HCT116 (cell line): Measurements from ENCODE around the gene VPS9D1.

Experiments used
- EGR1 ChIP-seq: IDR thresholded peaks from 2 replicates; pipeline ENCODE4 v1.6.1; 2012; ENCODE audit warnings: low read depth
- ELF1 ChIP-seq: IDR thresholded peaks from 2 replicates; pipeline ENCODE4 v1.6.1; 2012; ENCODE audit warnings: low read depth, borderline replicate concordance
- EZH2 ChIP-seq: fragments of 200-600 bp; sonication (generic); IDR thresholded peaks from 2 replicates; pipeline ENCODE4 v1.6.1; 2017; ENCODE audit warnings: antibody characterized with exemption, mixed run types
- EZH2phosphoT487 ChIP-seq: fragments of 200-600 bp; IDR thresholded peaks from 2 replicates; pipeline ENCODE4 v1.6.1; 2018; ENCODE audit warnings: antibody characterized with exemption, borderline replicate concordance
- FOSL1 ChIP-seq: IDR thresholded peaks from 2 replicates; pipeline ENCODE4 v1.6.1; 2012; ENCODE audit warnings: low read depth
- POLR2A ChIP-seq: IDR thresholded peaks from 2 replicates; pipeline ENCODE4 v1.7.0; 2011; ENCODE audit warnings: borderline replicate concordance; ENCODE audit not compliant: insufficient read depth, insufficient read length; ENCODE audit errors: extremely low read depth
- POLR2AphosphoS5 ChIP-seq: IDR thresholded peaks from 2 replicates; pipeline ENCODE4 v1.6.1; 2011; ENCODE audit warnings: mild to moderate bottlenecking, low read depth, low read length, moderate library complexity
- RAD21 ChIP-seq: IDR thresholded peaks from 2 replicates; pipeline ENCODE4 v1.6.1; 2012; ENCODE audit warnings: low read depth, mild to moderate bottlenecking
- SIN3A ChIP-seq: IDR thresholded peaks from 2 replicates; pipeline ENCODE4 v1.6.1; 2012; ENCODE audit warnings: low read depth
- SP1 ChIP-seq: IDR thresholded peaks from 2 replicates; pipeline ENCODE4 v1.6.1; 2012; ENCODE audit warnings: low read depth
- YY1 ChIP-seq: IDR thresholded peaks from 2 replicates; pipeline ENCODE4 v1.6.1; 2011; ENCODE audit warnings: low read length, low read depth, moderate library complexity, mild to moderate bottlenecking; ENCODE audit not compliant: insufficient replicate concordance; ENCODE audit errors: extremely low read depth
- TF ChIP-seq, protein P1 (sequence below), 3 experiments: fragments of 200-600 bp in 1 of 3; sonication (generic) in 1 of 3; IDR thresholded peaks in 2 of 3; conservative IDR thresholded peaks in 1 of 3; 2 replicates each; pipeline ENCODE4 v1.5.1; 2012 to 2017; ENCODE audit warnings: low read depth in 2 of 3, low read length in 2 of 3, antibody characterized with exemption in 1 of 3, borderline replicate concordance in 1 of 3, control low read depth in 1 of 3, mild to moderate bottlenecking in 1 of 3, mixed read lengths in 1 of 3, mixed run types in 1 of 3, moderate library complexity in 1 of 3; ENCODE audit not compliant: insufficient read depth in 1 of 3
- TF ChIP-seq, protein P2 (sequence below): IDR thresholded peaks from 2 replicates; pipeline ENCODE4 v1.6.1; 2012

DNA sequence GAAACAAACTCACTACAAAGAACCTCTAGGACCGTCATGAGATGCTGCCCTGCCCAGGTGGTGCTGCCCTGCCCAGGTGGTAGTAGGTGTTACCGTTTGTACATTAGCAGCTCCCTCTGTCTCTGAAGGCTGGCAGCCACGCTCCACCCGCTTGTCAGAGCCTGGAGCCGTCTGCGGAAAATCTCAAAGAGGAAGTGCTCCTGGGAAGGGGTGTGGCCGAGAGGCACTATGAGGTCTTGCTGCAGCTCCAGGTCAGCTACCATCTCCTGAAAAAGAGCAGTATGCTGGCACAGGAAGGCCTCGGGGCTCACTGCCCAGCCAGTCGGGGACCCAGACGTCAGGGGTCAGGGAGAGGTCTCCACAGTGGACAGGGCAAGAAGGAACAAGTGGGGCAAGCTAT lies 28.9 kb upstream of the VPS9D1 start:
- TF ChIP-seq, protein P1, sequence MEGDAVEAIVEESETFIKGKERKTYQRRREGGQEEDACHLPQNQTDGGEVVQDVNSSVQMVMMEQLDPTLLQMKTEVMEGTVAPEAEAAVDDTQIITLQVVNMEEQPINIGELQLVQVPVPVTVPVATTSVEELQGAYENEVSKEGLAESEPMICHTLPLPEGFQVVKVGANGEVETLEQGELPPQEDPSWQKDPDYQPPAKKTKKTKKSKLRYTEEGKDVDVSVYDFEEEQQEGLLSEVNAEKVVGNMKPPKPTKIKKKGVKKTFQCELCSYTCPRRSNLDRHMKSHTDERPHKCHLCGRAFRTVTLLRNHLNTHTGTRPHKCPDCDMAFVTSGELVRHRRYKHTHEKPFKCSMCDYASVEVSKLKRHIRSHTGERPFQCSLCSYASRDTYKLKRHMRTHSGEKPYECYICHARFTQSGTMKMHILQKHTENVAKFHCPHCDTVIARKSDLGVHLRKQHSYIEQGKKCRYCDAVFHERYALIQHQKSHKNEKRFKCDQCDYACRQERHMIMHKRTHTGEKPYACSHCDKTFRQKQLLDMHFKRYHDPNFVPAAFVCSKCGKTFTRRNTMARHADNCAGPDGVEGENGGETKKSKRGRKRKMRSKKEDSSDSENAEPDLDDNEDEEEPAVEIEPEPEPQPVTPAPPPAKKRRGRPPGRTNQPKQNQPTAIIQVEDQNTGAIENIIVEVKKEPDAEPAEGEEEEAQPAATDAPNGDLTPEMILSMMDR (IDR thresholded peaks at IDR 0.05 in 2 of 3, conservative IDR thresholded peaks at IDR 0.05 in 1 of 3; ENCODE audit: borderline replicate concordance in 1 of 3, insufficient read depth in 1 of 3, low read depth in 2 of 3, low read length in 2 of 3): no peak
- TF ChIP-seq EGR1 (no peak), POLR2A (no peak), POLR2AphosphoS5 (no peak), SP1 (no peak), RAD21 (no peak), EZH2 (no peak), EZH2phosphoT487 (no peak), SIN3A (no peak), YY1 (no peak), ELF1 (no peak), FOSL1 (no peak)
- TF ChIP-seq, protein P2, sequence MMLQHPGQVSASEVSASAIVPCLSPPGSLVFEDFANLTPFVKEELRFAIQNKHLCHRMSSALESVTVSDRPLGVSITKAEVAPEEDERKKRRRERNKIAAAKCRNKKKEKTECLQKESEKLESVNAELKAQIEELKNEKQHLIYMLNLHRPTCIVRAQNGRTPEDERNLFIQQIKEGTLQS: no peak
